HG02981 (cell line): ENCODE measurements around the gene MAST2.
"Not testable (repeated sequence)": the region's sequence is repeated elsewhere in the genome, so short reads cannot be mapped to it uniquely, and the experiment has no call there.

Experiments
- ATAC-seq: cut with Tn5 transposase; IDR thresholded peaks from one replicate; pipeline ENCODE4 v1.9.1; 2021; ENCODE audit warnings: mild to moderate bottlenecking, moderate library complexity; ENCODE audit not compliant: unreplicated experiment

Gene MAST2

DNA sequence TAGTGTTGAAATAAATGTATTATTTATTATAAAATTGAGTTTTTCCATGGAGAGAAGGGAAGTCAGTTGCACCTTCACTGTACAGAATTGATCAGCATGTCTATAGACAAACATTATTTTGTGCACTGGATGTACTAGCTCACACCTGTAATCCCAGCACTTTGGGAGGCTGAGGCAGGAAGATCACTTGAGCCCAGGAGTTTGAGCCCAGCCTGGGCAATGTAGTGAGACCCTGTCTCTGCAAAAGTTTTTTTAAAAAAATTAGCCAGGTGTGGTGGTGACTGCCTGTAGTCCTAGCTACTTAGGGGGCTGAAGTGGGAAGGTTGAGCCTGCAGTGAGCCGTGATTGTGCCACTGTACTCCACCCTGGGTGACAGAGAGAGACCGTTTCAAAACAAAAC, 87.7 kb downstream of the MAST2 start:
- ATAC-seq = no peak

- no peak for ATAC-seq
Measured at GRCh38 chr1:45892068-45892785, 88.8 kb downstream of the MAST2 start.

DNA sequence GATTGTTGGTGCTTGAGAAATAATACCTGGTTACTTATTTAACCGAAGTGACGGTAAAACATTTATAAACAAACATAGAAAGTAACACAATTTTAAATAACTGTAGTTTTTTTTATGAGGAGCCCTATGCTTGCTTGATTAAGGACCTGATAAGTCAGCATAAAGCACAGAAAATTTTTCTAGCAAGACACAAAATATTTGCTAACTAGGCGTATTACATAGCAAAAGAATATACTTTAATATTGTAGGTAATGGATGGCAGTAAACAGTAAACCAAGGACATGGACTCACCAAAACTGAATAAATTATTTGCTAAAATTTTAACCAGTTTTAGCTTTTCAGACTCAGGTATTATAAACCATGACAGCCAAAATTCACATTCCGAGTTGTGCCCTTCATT, 90.9 kb downstream of the MAST2 start:
- ATAC-seq = no peak

DNA sequence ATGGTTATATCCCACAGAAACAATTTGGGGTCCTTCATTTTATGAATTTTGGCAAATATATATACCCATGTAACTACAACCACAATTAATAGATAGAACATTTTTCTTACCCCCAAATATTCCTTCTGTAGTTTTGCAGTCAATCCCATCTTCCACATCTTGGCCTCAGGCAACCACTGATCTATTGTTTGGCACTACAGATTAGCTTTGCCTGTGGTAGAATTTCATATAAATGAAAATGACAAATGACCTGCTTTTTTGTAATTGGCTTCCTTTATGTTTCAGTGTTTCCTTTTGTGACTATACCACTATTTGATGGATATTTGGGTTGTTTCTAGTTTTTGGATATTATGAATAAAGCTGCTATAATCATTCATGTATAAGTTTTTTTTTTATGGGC, 91.5 kb downstream of the MAST2 start:
- ATAC-seq = no peak

- no peak for ATAC-seq
Measured at GRCh38 chr1:45895406-45895805, 92.0 kb downstream of the MAST2 start.

DNA sequence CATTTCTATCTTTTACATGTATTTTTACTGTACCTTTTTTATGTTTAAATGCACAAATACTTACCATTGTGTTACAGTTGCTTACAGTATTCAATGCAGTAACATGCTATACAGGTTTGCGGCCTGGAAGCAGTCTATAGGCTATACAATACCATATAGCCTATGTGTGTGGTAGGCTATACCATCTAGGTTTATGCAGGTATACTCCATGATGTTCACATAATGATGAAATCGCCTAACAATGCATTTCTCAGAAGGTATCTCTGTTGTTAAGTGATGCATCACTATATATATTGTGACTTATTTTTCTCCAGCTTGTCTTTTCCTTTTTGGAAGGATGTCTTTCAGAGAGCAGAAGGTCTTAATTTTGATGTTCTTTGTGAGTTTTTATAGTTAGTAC, 103.5 kb downstream of the MAST2 start:
- no peak for ATAC-seq

GRCh38 chr1:45908611-45909140, 105.3 kb downstream of the MAST2 start:
- ATAC-seq = no peak

DNA sequence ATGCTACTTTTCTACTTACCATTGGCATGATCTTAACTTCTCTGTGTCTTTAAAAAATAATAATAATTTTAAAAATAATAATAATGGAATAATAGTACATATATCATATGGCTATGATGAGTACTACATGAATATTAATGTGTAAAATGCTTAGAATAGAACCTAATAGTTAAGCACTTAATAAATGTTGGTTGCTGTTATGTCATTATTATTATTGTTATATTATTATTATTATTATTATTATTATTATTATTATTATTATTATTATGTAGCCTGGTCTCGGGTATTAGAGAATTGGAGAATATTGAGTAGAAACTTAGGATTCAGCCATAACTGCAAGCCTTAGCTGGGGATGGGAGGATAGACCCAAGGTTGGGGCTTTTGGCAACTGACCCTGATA, 108.2 kb downstream of the MAST2 start:
- no peak for ATAC-seq

DNA sequence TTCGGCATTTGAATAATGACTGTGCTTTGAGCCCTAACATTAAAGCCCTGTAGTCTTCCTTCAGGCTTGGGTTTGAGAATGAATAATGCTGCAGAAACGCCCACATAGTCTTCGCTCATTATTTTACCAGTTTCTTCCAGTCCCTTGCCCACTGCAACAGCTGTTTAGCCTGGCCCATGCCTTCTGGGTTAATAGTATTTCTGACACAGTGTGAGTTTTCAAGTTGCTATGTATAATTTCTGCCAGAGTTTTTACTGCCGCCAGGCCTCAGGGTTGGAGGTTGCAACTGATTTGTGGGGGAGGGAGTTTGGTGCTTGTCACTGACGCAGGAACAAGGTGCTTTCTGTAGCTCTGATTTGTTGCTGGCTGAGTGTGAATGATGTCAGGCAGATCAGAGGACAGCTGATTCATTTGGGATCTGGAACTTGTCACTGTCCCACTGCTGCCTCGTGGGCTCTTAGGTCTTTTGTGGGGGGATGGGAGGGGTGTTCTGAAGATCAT, 109.8 kb downstream of the MAST2 start:
- ATAC-seq = no peak

GRCh38 chr1:45913731-45914501, 110.5 kb downstream of the MAST2 start:
- no peak for ATAC-seq

DNA sequence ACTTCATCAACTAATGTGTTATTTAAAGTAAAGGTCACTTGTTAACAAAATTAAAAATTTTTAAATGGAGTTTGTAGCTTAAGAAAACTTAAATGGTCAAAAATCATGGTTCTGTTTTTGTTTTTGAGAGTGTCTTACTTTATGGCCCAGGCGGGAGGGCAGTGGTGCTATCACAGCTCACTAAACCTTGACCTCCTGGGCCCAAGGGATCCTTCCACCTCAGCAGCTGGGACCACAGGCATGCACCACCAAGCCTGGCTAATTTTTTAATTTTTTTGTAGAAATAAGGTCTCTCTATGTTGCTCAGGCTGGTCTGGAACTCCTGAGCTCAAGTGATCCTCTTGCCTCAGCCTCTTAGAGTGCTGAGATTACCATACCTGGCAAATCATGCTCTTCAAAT, 111.4 kb downstream of the MAST2 start:
- no peak for ATAC-seq

DNA sequence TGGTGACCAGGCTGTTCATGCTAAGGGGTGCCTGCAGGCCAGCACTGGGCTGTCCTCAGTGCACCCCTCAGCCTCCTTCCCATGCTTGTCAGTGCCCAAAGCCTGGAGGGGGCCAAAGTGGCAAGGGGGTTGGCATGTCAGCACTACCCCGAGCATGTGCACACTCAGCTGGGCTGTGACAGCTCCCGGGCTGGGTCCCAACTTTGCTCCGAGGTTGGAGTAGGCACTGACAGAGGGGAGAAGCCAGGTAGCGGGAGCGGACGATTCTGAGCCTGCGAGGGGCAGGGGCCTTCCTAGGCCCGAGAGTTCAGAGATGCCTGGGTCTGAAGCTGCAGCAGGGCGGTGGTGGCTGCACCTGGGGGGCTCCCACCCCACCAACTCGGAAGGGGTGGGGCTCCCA, 119.0 kb downstream of the MAST2 start:
- no peak for ATAC-seq

DNA sequence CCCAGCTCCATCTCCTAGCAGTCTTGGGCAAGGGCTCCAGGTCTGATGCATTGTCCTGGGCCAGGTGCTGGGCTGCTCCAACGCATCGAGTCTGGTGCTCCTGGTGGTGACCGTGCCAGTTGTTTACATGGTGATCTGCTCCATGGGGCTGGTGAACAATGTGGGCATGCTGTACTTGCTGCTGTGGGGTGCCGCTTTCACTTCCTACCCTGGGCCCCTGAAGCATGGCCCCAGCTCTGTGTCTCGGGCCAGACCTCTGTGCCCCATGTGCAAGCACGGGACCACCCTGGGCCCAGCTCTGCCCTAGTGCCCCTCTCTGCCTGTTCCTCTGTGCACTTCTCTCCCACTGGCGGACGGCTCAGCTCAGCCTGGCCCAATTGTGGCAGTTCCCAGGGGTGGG, 119.4 kb downstream of the MAST2 start:
- ATAC-seq = no peak

DNA sequence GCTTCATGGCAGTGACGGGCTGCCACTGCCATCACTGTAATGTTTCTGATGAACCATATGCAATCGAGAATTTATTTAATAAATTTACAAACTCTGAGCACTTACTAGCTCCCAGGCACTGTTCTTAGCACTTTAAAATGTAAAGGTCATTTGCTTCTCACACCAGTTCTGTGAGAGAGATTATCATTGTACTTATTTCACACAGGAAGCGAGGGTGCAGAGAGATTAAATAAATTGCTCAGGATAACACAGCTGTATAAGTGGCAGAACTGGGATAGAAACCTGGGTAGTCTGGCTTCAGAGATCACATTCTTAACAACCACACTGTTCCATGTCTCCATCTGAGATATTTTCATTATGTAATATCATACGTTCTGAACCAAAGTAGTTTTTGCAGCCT, 119.9 kb downstream of the MAST2 start:
- no peak for ATAC-seq

DNA sequence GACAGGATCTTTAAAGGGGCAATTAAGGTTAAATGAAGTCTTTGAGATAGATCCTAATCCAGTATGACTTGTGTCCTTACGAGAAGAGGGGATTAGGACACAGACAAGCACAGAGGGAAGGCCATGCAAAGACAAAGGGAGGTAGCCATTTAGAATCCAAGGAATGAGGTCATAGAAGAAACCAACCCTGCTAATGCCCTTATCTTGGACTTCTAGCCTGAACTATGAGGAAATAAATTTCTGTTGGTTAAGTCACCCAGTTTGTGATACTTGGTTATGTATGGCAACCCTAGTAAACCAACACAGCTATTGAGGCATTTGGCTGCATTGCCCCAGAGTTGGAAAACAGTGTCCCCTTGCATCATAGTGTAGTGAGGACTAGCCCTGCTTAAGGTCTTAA, 121.3 kb downstream of the MAST2 start:
- no peak for ATAC-seq

GRCh38 chr1:45925728-45926287, 122.4 kb downstream of the MAST2 start:
- ATAC-seq = no peak

GRCh38 chr1:45926330-45926729, 122.9 kb downstream of the MAST2 start:
- ATAC-seq = no peak

GRCh38 chr1:45927231-45927915, 124.0 kb downstream of the MAST2 start:
- ATAC-seq = not testable (repeated sequence)

GRCh38 chr1:45928486-45929205, 125.2 kb downstream of the MAST2 start:
- ATAC-seq = no peak

DNA sequence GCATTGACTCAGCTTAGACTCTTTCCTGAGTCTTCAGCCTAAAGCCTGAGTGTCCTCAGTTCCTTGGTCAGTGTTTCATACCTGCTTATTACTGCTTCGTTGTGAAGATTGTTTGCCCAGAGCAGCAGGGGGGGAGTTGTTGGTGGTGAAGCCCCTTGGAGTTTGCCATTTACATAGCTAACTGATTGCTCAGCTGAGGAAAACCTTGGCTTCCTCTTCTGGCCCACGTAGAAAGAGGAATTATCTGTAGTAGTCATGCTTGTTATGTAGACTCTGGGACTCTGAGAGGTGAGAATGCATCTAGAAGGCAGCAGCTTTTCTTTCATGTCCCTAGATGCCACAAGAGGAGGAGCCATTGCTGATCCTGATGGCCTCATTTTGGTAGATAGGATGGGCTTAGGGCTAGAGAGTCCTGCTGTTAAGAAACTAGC, 125.9 kb downstream of the MAST2 start:
- ATAC-seq = no peak
